Tibial nerve (tissue), 4 donors: ENCODE measurements around the gene NDC1.

Source experiments
- EP300 ChIP-seq, 2 donors: sonication (generic); formaldehyde crosslinking; IDR thresholded peaks; one replicate each; pipeline ENCODE4 v1.6.1; 2017; ENCODE audit warnings: antibody characterized with exemption in 2 of 2, mild to moderate bottlenecking in 1 of 2
- POLR2A ChIP-seq, 2 donors: fragments of 450-650 bp; IDR thresholded peaks; one replicate each; pipeline ENCODE4 v1.6.1; 2017; ENCODE audit warnings: antibody characterized with exemption in 2 of 2, mild to moderate bottlenecking in 2 of 2, moderate library complexity in 2 of 2
- TF ChIP-seq, protein P1 (sequence below), 5 experiments: fragments of 200-600 bp in 3 of 5; fragments of 450-650 bp in 2 of 5; sonication (generic) in 3 of 5; IDR thresholded peaks; one replicate each; pipeline ENCODE4 v1.5.1; 2016 to 2019; ENCODE audit warnings: antibody characterized with exemption in 5 of 5, mild to moderate bottlenecking in 3 of 5, moderate library complexity in 2 of 5

DNA sequence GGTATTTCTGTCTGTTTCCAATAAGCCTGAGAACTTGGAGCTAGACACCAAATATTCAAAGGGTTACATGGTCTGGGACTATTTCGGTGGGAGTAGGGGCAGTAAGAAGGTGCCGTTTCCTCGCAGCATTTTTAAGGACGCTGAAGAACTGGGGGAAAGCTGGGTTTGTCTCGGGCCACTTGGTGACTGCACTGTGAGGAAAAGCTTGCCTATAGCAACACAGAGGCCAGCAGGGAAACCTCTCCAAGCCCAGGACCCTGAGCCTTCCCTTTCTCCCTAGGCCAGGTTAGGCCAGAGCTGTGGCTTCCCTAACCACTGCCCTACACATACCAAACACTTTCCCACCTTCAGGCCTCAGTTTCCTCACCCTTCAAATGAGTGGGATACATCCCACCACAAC is 102.4 kb downstream of the NDC1 start:
- TF ChIP-seq, protein P1, sequence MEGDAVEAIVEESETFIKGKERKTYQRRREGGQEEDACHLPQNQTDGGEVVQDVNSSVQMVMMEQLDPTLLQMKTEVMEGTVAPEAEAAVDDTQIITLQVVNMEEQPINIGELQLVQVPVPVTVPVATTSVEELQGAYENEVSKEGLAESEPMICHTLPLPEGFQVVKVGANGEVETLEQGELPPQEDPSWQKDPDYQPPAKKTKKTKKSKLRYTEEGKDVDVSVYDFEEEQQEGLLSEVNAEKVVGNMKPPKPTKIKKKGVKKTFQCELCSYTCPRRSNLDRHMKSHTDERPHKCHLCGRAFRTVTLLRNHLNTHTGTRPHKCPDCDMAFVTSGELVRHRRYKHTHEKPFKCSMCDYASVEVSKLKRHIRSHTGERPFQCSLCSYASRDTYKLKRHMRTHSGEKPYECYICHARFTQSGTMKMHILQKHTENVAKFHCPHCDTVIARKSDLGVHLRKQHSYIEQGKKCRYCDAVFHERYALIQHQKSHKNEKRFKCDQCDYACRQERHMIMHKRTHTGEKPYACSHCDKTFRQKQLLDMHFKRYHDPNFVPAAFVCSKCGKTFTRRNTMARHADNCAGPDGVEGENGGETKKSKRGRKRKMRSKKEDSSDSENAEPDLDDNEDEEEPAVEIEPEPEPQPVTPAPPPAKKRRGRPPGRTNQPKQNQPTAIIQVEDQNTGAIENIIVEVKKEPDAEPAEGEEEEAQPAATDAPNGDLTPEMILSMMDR (IDR thresholded peaks at IDR 0.05), result no peak
- no peak for TF ChIP-seq POLR2A (IDR thresholded peaks at IDR 0.05)
- no peak for TF ChIP-seq EP300 (IDR thresholded peaks at IDR 0.05)
